ENCODE results near the gene AGAP6. TPM values are rescaled to one million over a fixed set of nuclear protein-coding genes. Genes with fewer than 3 reads are reported as not detected.
"Not testable (repeated sequence)": the region's sequence is repeated elsewhere in the genome, so short reads cannot be mapped to it uniquely, and the experiment has no call there.

AGAP6 gene
- total RNA-seq, 3 donors from 2014 or later, result 12.8 to 29.8 (median 26.8) TPM

- DNase-seq (ENCODE audit: low spot score in 2 of 2), result no peak
Observed at GRCh38 chr10:50025627-50026026, 37.4 kb downstream of the AGAP6 start.

GRCh38 chr10:50027195-50027594, 39.0 kb downstream of the AGAP6 start:
- intact Hi-C loops (cut with DNase I; ENCODE audit: low total_unique reads), result no loop called here
- Histone ChIP-seq H3K27me3 (peaks cover 0 to 4% of the 10 kb centered on the region in 2 donors), H3K36me3 (no peaks in the 10 kb centered on the region), H3K4me1 (no peaks in the 10 kb centered on the region), H3K27ac (no peak overlapping the region), H3K9me3 (no peaks in the 10 kb centered on the region), H3K4me3 (no peak overlapping the region)
- DNase-seq (ENCODE audit: low spot score in 2 of 2), result no peak
- TF ChIP-seq POLR2A (IDR thresholded peaks at IDR 0.05), result no peak

More at GRCh38 chr10:50025627-50026026, 37.4 kb downstream of the AGAP6 start:
- intact Hi-C loops (cut with DNase I; ENCODE audit: low total_unique reads), result no loop called here
- peaks cover 0 to 4% of the 10 kb centered on the region in 2 donors for H3K27me3 ChIP-seq
- H3K4me3 ChIP-seq, result no peak overlapping the region
- TF ChIP-seq POLR2AphosphoS5 (IDR thresholded peaks at IDR 0.05) (no peak), POLR2A (IDR thresholded peaks at IDR 0.05) (no peak), CTCF (IDR thresholded peaks at IDR 0.05) (no peak)
- no peaks in the 10 kb centered on the region for H3K9me3 ChIP-seq
- no peak overlapping the region for H3K27ac ChIP-seq
- no peaks in the 10 kb centered on the region for H3K4me1 ChIP-seq
- H3K36me3 ChIP-seq, result no peaks in the 10 kb centered on the region

GRCh38 chr10:50033481-50033880, 45.3 kb downstream of the AGAP6 start:
- Histone ChIP-seq H3K36me3 (no peaks in the 10 kb centered on the region), H3K4me1 (no peaks in the 10 kb centered on the region), H3K9me3 (no peaks in the 10 kb centered on the region), H3K4me3 (no peak overlapping the region), H3K27me3 (no peaks in the 10 kb centered on the region), H3K27ac (no peak overlapping the region)
- TF ChIP-seq CTCF (IDR thresholded peaks at IDR 0.05), result no peak
- TF ChIP-seq POLR2AphosphoS5 (IDR thresholded peaks at IDR 0.05), result no peak
- no peak for TF ChIP-seq POLR2A (IDR thresholded peaks at IDR 0.05)
- DNase-seq (ENCODE audit: low spot score in 2 of 2), result no peak
- intact Hi-C loops (cut with DNase I; ENCODE audit: low total_unique reads), result no loop called here

GRCh38 chr10:50035337-50035736, 47.1 kb downstream of the AGAP6 start:
- DNase-seq (ENCODE audit: low spot score in 2 of 2); H3K27ac ChIP-seq; H3K27me3 ChIP-seq; intact Hi-C loops (cut with DNase I; ENCODE audit: low total_unique reads); H3K4me1 ChIP-seq; H3K36me3 ChIP-seq; H3K4me3 ChIP-seq; H3K9me3 ChIP-seq: not testable (repeated sequence)

GRCh38 chr10:50044941-50045664, 56.9 kb downstream of the AGAP6 start:
- TF ChIP-seq CTCF (IDR thresholded peaks at IDR 0.05), result no peak
- TF ChIP-seq POLR2A (IDR thresholded peaks at IDR 0.05), result no peak
- TF ChIP-seq POLR2AphosphoS5 (IDR thresholded peaks at IDR 0.05), result no peak

GRCh38 chr10:50046457-50046856, 58.3 kb downstream of the AGAP6 start:
- H3K27ac ChIP-seq; H3K4me3 ChIP-seq; H3K36me3 ChIP-seq; DNase-seq (ENCODE audit: low spot score in 2 of 2); H3K9me3 ChIP-seq; H3K4me1 ChIP-seq; intact Hi-C loops (cut with DNase I; ENCODE audit: low total_unique reads); H3K27me3 ChIP-seq: not testable (repeated sequence)

More at GRCh38 chr10:50044941-50045664, 56.9 kb downstream of the AGAP6 start:
- intact Hi-C loops (cut with DNase I; ENCODE audit: low total_unique reads), result no loop called here
- no peaks in the 10 kb centered on the region for H3K9me3 ChIP-seq
- H3K4me1 ChIP-seq, result no peaks in the 10 kb centered on the region
- H3K27me3 ChIP-seq, result no peaks in the 10 kb centered on the region
- H3K27ac ChIP-seq, result no peak overlapping the region
- no peak for DNase-seq (ENCODE audit: low spot score in 2 of 2)
- no peaks in the 10 kb centered on the region for H3K36me3 ChIP-seq
- H3K4me3 ChIP-seq, result no peak overlapping the region

- H3K27ac ChIP-seq; intact Hi-C loops (cut with DNase I; ENCODE audit: low total_unique reads); H3K9me3 ChIP-seq; H3K4me3 ChIP-seq; H3K36me3 ChIP-seq; H3K4me1 ChIP-seq; DNase-seq (ENCODE audit: low spot score in 2 of 2); H3K27me3 ChIP-seq: not testable (repeated sequence)
Observed at GRCh38 chr10:50047594-50047993, 59.4 kb downstream of the AGAP6 start.

GRCh38 chr10:50051995-50052660, 63.9 kb downstream of the AGAP6 start:
- intact Hi-C loops (cut with DNase I; ENCODE audit: low total_unique reads); DNase-seq (ENCODE audit: low spot score in 2 of 2); H3K4me1 ChIP-seq; H3K9me3 ChIP-seq; H3K36me3 ChIP-seq; H3K4me3 ChIP-seq; H3K27ac ChIP-seq; H3K27me3 ChIP-seq: not testable (repeated sequence)

GRCh38 chr10:50052778-50053376, 64.7 kb downstream of the AGAP6 start:
- H3K9me3 ChIP-seq; H3K4me3 ChIP-seq; H3K4me1 ChIP-seq; DNase-seq (ENCODE audit: low spot score in 2 of 2); H3K27me3 ChIP-seq; intact Hi-C loops (cut with DNase I; ENCODE audit: low total_unique reads); H3K36me3 ChIP-seq; H3K27ac ChIP-seq: not testable (repeated sequence)
